ENCODE results near the gene DHCR7.

- TF ChIP-seq, protein P1, sequence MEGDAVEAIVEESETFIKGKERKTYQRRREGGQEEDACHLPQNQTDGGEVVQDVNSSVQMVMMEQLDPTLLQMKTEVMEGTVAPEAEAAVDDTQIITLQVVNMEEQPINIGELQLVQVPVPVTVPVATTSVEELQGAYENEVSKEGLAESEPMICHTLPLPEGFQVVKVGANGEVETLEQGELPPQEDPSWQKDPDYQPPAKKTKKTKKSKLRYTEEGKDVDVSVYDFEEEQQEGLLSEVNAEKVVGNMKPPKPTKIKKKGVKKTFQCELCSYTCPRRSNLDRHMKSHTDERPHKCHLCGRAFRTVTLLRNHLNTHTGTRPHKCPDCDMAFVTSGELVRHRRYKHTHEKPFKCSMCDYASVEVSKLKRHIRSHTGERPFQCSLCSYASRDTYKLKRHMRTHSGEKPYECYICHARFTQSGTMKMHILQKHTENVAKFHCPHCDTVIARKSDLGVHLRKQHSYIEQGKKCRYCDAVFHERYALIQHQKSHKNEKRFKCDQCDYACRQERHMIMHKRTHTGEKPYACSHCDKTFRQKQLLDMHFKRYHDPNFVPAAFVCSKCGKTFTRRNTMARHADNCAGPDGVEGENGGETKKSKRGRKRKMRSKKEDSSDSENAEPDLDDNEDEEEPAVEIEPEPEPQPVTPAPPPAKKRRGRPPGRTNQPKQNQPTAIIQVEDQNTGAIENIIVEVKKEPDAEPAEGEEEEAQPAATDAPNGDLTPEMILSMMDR (IDR thresholded peaks at IDR 0.05) = no peak
- TF ChIP-seq POLR2A (IDR thresholded peaks at IDR 0.05) = no peak
Observed at GRCh38 chr11:71495286-71496230, 47.4 kb upstream of the DHCR7 start.
